ENCODE data around the gene DBX1. TPM values are rescaled to one million over a fixed set of nuclear protein-coding genes. Genes with fewer than 3 reads are reported as not detected.
A peak's percentile ranks its signal among the peaks of the same experiment; 100 is the strongest.

DBX1 gene
- polyA plus RNA-seq (2012; ENCODE audit: insufficient read depth, insufficient read length, low read depth): not detected

GRCh38 chr11:20160425-20161229, at the start of gene DBX1:
Gene DBX1 (minus strand): TSS chr11:20160475. CDS start chr11:20160324, 151 bp downstream.
- peak within 1 kb of the TSS; percentile 45 for H3K4me3 ChIP-seq (ENCODE audit: low read depth, low read length)
- peaks cover 59% of the 10 kb centered on the region for H3K27me3 ChIP-seq
- no peaks in the 10 kb centered on the region for H3K36me3 ChIP-seq
- no peak for TF ChIP-seq CTCF (IDR thresholded peaks at IDR 0.05; ENCODE audit: low read depth, low read length)
- no peaks in the 10 kb centered on the region; the same call in 1 of the 2 replicates for H3K4me1 ChIP-seq
- H3K9me3 ChIP-seq: no peaks in the 10 kb centered on the region
- DNase-seq: no peak

DNA sequence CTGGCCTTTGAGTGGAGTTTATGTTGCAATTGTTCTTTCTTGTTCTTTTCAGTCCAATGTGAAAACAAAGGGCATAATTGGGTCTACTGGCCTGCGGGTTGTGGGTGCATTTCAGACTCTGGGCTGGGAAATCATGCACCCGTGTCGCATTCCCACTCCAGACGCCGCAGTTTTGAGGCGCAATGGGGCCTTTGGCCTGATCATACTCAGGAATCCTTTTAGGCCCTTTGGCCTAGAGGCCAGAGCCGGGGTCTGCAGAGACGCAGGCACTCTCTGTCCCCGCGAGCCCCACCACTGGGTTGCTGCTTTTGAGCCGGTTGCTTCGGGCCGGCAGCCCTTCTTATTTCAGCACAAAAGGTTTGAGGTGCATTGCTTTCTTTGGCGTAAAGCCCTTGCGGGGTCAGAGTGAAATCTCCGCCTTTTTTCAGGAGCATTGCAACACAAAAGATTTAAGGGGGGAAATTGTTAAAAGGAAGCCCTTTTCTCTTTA, 48.4 kb upstream of the DBX1 start:
- DNase-seq: no peak
- H3K36me3 ChIP-seq: no peaks in the 10 kb centered on the region
- H3K4me3 ChIP-seq (ENCODE audit: low read depth, low read length): no peak overlapping the region
- H3K4me1 ChIP-seq: no peaks in the 10 kb centered on the region
- no peaks in the 10 kb centered on the region for H3K27me3 ChIP-seq
- no peaks in the 10 kb centered on the region for H3K9me3 ChIP-seq
- TF ChIP-seq CTCF (IDR thresholded peaks at IDR 0.05; ENCODE audit: low read depth, low read length): no peak

DNA sequence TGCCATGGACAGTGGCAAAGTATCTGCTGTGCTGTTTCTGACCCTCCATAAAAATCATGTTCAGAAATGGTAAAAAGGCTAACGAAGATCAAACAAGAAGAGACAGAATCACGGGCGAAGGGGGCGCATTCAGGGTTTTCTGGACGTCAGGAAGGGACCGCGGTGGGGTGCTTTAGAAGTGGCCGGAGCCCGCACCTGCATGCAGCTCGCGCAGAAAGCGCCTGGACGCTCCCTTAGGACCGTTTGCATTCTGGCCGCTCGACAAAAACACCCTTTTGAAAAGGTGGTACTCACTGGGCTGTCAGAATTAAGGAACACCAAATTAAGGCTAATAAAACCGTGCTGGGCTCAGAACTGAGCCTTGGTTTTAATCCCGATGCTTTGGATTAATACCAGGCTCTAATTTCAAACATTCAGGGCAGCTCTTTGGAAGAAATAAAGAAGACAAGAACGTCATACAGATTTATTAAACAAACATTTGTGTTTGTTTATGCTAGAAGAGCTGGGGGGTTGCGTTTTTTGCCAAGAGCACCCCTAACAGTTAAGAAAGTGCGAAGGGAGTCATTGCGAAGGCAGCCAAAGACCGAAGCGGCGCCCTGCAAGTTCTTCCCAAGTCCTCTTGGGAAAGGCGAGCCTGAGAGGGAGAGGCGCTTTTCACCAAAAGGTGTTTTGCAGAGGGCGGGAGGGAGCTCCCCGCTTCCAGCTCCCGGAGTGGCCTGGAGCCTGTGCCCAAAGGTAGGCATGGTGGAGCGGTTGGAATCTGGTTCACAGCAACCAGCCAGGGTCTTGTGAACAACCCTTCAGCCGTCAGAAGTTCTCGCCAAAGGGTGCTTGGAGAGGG, 47.7 kb upstream of the DBX1 start:
- TF ChIP-seq CTCF (IDR thresholded peaks at IDR 0.05; ENCODE audit: low read depth, low read length): no peak
- H3K4me3 ChIP-seq (ENCODE audit: low read depth, low read length): no peak overlapping the region

GRCh38 chr11:20205807-20206206, 45.5 kb upstream of the DBX1 start:
- Histone ChIP-seq H3K9me3 (no peaks in the 10 kb centered on the region), H3K4me1 (peaks cover 4% of the 10 kb centered on the region; the same call in 1 of the 2 replicates), H3K27me3 (no peaks in the 10 kb centered on the region), H3K4me3 (ENCODE audit: low read depth, low read length) (no peak overlapping the region), H3K36me3 (no peaks in the 10 kb centered on the region)
- DNase-seq: no peak
- TF ChIP-seq CTCF (IDR thresholded peaks at IDR 0.05; ENCODE audit: low read depth, low read length): no peak

More for the DNA sequence above, 47.7 kb upstream of the DBX1 start:
- Histone ChIP-seq H3K4me1 (peaks cover 4% of the 10 kb centered on the region; the same call in 1 of the 2 replicates), H3K36me3 (no peaks in the 10 kb centered on the region), H3K9me3 (no peaks in the 10 kb centered on the region), H3K27me3 (no peaks in the 10 kb centered on the region)
- no peak for DNase-seq

- Histone ChIP-seq H3K9me3 (no peaks in the 10 kb centered on the region), H3K4me3 (ENCODE audit: low read depth, low read length) (no peak overlapping the region), H3K36me3 (no peaks in the 10 kb centered on the region), H3K4me1 (peaks cover 4% of the 10 kb centered on the region; the same call in 1 of the 2 replicates), H3K27me3 (no peaks in the 10 kb centered on the region)
- no peak for TF ChIP-seq CTCF (IDR thresholded peaks at IDR 0.05; ENCODE audit: low read depth, low read length)
- no peak for DNase-seq
Measured at GRCh38 chr11:20204681-20205080, 44.4 kb upstream of the DBX1 start.
